Thyroid gland (tissue), 4 donors: ENCODE measurements around the gene ADGRD1. TPM values are rescaled to one million over a fixed set of nuclear protein-coding genes. Genes with fewer than 3 reads are reported as not detected.
"Not testable (repeated sequence)": the region's sequence is repeated elsewhere in the genome, so short reads cannot be mapped to it uniquely, and the experiment has no call there.

Experiments
- DNase-seq, 2 donors: peaks; one replicate each; pipeline ENCODE4 v3.0.0-alpha.2; 2019
- H3K27ac ChIP-seq, 3 donors: fragments of 200-600 bp; sonication (generic); 1 replicate in 2 of 3; 2 replicates in 1 of 3; pipeline ENCODE4 v1.5.1; 2016 to 2019; ENCODE audit warnings: mild to moderate bottlenecking in 1 of 3, moderate library complexity in 1 of 3
- H3K27me3 ChIP-seq: fragments of 200-600 bp; sonication (generic); one replicate; pipeline ENCODE4 v1.5.1; 2019
- H3K36me3 ChIP-seq, 2 donors: fragments of 200-600 bp; sonication (generic); one replicate each; pipeline ENCODE4 v1.5.1; 2016 to 2019
- H3K4me1 ChIP-seq, 2 donors: fragments of 200-600 bp; sonication (generic); one replicate each; pipeline ENCODE4 v1.5.1; 2017 to 2019
- H3K4me3 ChIP-seq, 3 donors: fragments of 200-600 bp; sonication (generic); replicated peaks in 1 of 3; 1 replicate in 2 of 3; 2 replicates in 1 of 3; pipeline ENCODE4 v1.5.1; 2016; ENCODE audit warnings: mild to moderate bottlenecking in 1 of 3
- H3K9me3 ChIP-seq: fragments of 200-600 bp; sonication (generic); one replicate; pipeline ENCODE4 v1.5.1; 2017
- CTCF ChIP-seq, 6 experiments: fragments of 200-600 bp in 3 of 6; fragments of 450-650 bp in 3 of 6; sonication (generic) in 3 of 6; IDR thresholded peaks; one replicate each; pipeline ENCODE4 v1.5.1; 2016 to 2019; ENCODE audit warnings: antibody characterized with exemption in 6 of 6, mild to moderate bottlenecking in 2 of 6, inconsistent platforms in 1 of 6, moderate library complexity in 1 of 6
- POLR2A ChIP-seq, 2 donors: fragments of 450-650 bp; IDR thresholded peaks; one replicate each; pipeline ENCODE4 v1.6.1; 2017; ENCODE audit warnings: antibody characterized with exemption in 2 of 2, mild to moderate bottlenecking in 2 of 2, moderate library complexity in 1 of 2
- WGBS, 2 donors: methylation state at CpG; one replicate each; pipeline ENCODE4 v1.1.5; 2017; 5-methylcytosine and 5-hydroxymethylcytosine counted together
- intact Hi-C: fragments of 100-400 bp; cut with DNase I; formaldehyde crosslinking; loops from one replicate; pipeline ENCODE4 v1.15.1; 2023
- total RNA-seq, 4 donors: library from RNA; depleted of rRNA; stranded (reverse); fragments of >200 nt; gene quantifications; one replicate each; pipeline ENCODE4 v1.2.3, GENCODE V29; 2016

The ADGRD1 gene
- total RNA-seq, result 10 to 100 TPM; 14.1 to 44.3 (median 24.7) TPM

GRCh38 chr12:130953771-130954543, at the start of gene ADGRD1:
Gene ADGRD1 (plus strand): TSS chr12:130953907. CDS start chr12:130954466, 559 bp downstream.
- peak within 1 kb of the TSS in 2 of 3 donors; percentile 56 to 71 for H3K27ac ChIP-seq
- DNase-seq, result peak; percentile 64 to 66
- H3K27me3 ChIP-seq, result no peaks in the 10 kb centered on the region
- no peaks in the 10 kb centered on the region for H3K36me3 ChIP-seq
- intact Hi-C loops, result no loop called here
- WGBS, 2 donors, result 3 to 5% methylated on average over 24 of the region's 24 CpGs
- H3K4me1 ChIP-seq, result peaks cover 0 to 13% of the 10 kb centered on the region in 2 donors
- peak within 1 kb of the TSS in 2 of 3 donors; percentile 41 to 48 for H3K4me3 ChIP-seq
- TF ChIP-seq CTCF (IDR thresholded peaks at IDR 0.05), result no peak
- peak in 1 of 2 donors; percentile 51 for TF ChIP-seq POLR2A (IDR thresholded peaks at IDR 0.05)
- no peaks in the 10 kb centered on the region for H3K9me3 ChIP-seq

DNA sequence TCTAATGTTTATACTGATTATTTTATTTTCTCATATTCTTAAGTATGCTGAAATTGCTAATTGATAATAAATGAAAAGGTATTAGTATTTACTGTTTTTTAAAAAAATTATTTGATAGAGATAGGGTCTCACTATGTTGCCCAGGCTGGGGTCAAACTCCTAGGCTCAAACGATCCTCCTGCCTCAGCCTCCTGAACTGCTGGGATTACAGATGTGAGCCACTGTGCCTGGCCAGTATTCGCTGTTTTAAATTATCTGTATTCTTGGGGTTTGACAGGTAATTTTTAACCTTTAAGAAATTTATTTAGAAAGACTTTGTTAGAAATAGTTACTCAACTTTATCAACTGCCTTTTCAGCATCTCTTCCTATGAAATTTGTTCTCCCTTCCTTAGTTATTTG, 49.6 kb upstream of the ADGRD1 start:
- Histone ChIP-seq H3K36me3 (no peaks in the 10 kb centered on the region), H3K27me3 (no peaks in the 10 kb centered on the region), H3K4me1 (no peaks in the 10 kb centered on the region), H3K4me3 (no peak overlapping the region), H3K9me3 (no peaks in the 10 kb centered on the region), H3K27ac (no peak overlapping the region)
- 84 to 90% methylated on average over 2 of the region's 2 CpGs for WGBS, 2 donors
- TF ChIP-seq POLR2A (IDR thresholded peaks at IDR 0.05), result no peak
- no peak for TF ChIP-seq CTCF (IDR thresholded peaks at IDR 0.05)
- DNase-seq, result no peak
- intact Hi-C loops, result no loop called here

DNA sequence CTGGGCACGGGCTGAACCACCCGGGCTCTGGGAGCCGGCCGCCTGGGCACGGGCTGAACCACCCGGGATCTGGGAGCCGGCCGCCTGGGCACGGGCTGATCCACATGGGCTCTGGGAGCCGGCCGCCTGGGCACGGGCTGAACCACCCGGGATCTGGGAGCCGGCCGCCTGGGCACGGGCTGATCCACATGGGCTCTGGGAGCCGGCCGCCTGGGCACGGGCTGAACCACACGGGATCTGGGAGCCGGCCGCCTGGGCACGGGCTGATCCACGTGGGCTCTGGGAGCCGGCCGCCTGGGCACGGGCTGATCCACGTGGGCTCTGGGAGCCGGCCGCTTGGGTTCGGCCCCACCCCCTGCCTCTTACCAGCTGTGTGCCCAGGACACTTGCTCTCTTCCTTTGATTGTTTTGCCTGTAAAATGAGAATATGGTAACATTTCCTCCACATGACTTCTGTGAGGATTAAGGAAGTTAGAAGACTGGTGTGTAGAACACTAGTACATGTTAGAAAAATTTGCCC, 48.7 kb upstream of the ADGRD1 start:
- H3K4me1 ChIP-seq, H3K36me3 ChIP-seq, H3K9me3 ChIP-seq, H3K27ac ChIP-seq, intact Hi-C loops, H3K4me3 ChIP-seq, DNase-seq, H3K27me3 ChIP-seq: not testable (repeated sequence)
- 90 to 97% methylated on average over 5 to 12 of the region's 31 CpGs for WGBS, 2 donors

DNA sequence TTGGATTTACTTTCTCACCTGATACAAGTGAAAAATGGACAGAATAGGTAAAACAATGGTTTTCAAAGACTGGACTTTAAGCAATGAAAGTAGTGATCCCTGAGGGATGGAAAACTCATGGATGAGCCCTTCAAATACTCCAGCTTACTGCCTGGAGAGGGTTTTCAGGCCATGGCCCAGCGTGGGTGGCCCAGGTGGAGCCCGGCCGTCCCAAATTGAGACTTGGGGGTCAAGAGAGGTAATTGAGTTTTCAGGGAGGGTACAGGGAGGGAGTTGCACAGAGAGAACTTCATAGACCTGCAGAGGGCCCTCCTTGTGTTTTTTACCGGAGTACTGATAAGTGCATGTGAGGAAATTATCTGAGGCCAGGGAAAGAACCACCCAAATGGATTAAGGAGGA, 44.6 kb upstream of the ADGRD1 start:
- TF ChIP-seq POLR2A (IDR thresholded peaks at IDR 0.05) (no peak), CTCF (IDR thresholded peaks at IDR 0.05) (no peak)
- 89 to 90% methylated on average over 4 of the region's 4 CpGs for WGBS, 2 donors
- no peak for DNase-seq
- H3K36me3 ChIP-seq, result no peaks in the 10 kb centered on the region
- no peak overlapping the region for H3K27ac ChIP-seq
- intact Hi-C loops, result no loop called here
- H3K4me1 ChIP-seq, result no peaks in the 10 kb centered on the region
- no peaks in the 10 kb centered on the region for H3K27me3 ChIP-seq
- H3K4me3 ChIP-seq, result no peak overlapping the region
- H3K9me3 ChIP-seq, result peaks cover 7% of the 10 kb centered on the region

DNA sequence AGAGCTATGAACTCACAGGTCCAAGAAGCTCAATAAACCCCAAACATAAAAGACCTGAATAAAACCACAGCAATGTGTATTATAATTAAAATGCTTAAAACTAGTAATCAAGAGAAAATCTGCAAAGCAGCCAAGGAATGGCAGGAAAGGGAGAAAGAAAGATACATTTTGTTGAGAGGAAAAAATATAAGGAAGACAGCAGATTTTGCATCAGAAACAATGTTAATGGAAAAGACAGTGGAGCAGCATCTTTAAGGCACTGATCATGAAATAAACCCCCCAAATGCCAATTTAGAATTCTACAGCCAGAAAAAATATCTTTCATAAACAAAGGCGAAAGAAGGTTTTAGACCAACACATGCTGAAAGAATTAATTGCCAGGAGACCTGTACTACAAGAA, 42.5 kb upstream of the ADGRD1 start:
- WGBS, 2 donors, result 46 to 91% methylated on average over 1 of the region's 1 CpG
- peaks cover 7% of the 10 kb centered on the region for H3K9me3 ChIP-seq
- no peaks in the 10 kb centered on the region for H3K36me3 ChIP-seq
- TF ChIP-seq POLR2A (IDR thresholded peaks at IDR 0.05), result no peak
- TF ChIP-seq CTCF (IDR thresholded peaks at IDR 0.05), result no peak
- intact Hi-C loops, result no loop called here
- DNase-seq, result no peak
- no peak overlapping the region for H3K4me3 ChIP-seq
- H3K27ac ChIP-seq, result no peak overlapping the region
- no peaks in the 10 kb centered on the region for H3K27me3 ChIP-seq
- no peaks in the 10 kb centered on the region for H3K4me1 ChIP-seq
